ENCODE data around the gene TJP1.

DNA sequence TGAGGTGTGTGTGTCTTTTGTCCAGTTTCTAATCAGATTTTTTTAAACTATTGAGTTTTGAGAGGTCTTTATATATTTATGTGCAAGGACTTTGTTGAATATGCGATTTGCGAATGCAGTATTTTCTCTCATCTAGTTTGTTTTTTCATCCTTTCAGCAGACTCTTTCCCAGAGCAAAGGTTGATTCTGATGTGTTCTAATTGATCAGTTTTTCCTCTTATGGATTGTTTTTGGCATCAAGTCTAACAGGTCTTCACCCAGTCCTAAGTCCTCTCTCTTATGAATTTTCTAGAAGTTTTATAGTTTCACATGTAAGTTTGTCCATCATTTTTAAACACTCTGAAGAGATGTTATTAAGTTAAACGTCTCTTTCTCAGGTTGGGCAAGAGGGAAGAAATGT, 17.8 kb upstream of the TJP1 start:
- TF ChIP-seq, protein P1, sequence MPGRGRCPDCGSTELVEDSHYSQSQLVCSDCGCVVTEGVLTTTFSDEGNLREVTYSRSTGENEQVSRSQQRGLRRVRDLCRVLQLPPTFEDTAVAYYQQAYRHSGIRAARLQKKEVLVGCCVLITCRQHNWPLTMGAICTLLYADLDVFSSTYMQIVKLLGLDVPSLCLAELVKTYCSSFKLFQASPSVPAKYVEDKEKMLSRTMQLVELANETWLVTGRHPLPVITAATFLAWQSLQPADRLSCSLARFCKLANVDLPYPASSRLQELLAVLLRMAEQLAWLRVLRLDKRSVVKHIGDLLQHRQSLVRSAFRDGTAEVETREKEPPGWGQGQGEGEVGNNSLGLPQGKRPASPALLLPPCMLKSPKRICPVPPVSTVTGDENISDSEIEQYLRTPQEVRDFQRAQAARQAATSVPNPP (IDR thresholded peaks at IDR 0.05; ENCODE audit: borderline replicate concordance, insufficient read depth, insufficient read length), result no peak
- no peak for TF ChIP-seq NFRKB (IDR thresholded peaks at IDR 0.05; ENCODE audit: low read depth)
- no peak for TF ChIP-seq KLF16 (IDR thresholded peaks at IDR 0.05)
- TF ChIP-seq ZNF778 (CRISPR knock-in tag; IDR thresholded peaks at IDR 0.05), result no peak
- no peak for TF ChIP-seq ZNF197 (CRISPR knock-in tag; IDR thresholded peaks at IDR 0.05; ENCODE audit: low read depth)
- no peak for TF ChIP-seq EGR1 (conservative IDR thresholded peaks at IDR 0.05)
- TF ChIP-seq ZFP36 (IDR thresholded peaks at IDR 0.05; ENCODE audit: low read depth, low read length, partially characterized antibody), result no peak
- TF ChIP-seq, protein P2, sequence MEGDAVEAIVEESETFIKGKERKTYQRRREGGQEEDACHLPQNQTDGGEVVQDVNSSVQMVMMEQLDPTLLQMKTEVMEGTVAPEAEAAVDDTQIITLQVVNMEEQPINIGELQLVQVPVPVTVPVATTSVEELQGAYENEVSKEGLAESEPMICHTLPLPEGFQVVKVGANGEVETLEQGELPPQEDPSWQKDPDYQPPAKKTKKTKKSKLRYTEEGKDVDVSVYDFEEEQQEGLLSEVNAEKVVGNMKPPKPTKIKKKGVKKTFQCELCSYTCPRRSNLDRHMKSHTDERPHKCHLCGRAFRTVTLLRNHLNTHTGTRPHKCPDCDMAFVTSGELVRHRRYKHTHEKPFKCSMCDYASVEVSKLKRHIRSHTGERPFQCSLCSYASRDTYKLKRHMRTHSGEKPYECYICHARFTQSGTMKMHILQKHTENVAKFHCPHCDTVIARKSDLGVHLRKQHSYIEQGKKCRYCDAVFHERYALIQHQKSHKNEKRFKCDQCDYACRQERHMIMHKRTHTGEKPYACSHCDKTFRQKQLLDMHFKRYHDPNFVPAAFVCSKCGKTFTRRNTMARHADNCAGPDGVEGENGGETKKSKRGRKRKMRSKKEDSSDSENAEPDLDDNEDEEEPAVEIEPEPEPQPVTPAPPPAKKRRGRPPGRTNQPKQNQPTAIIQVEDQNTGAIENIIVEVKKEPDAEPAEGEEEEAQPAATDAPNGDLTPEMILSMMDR (IDR thresholded peaks at IDR 0.05 in 2 of 3, conservative IDR thresholded peaks at IDR 0.05 in 1 of 3; ENCODE audit: insufficient read depth in 2 of 3, low read depth in 1 of 3, low read length in 3 of 3), result no peak
